Measurements from ENCODE around the gene PCMTD2. TPM values are rescaled to one million over a fixed set of nuclear protein-coding genes. Genes with fewer than 3 reads are reported as not detected.

Gene PCMTD2
- total and polyA plus RNA-seq, 2 of the 13 experiments (the other 11 are each of a cell fraction or from before 2014, with no cell fraction given): 47.0 to 76.9 TPM

DNA sequence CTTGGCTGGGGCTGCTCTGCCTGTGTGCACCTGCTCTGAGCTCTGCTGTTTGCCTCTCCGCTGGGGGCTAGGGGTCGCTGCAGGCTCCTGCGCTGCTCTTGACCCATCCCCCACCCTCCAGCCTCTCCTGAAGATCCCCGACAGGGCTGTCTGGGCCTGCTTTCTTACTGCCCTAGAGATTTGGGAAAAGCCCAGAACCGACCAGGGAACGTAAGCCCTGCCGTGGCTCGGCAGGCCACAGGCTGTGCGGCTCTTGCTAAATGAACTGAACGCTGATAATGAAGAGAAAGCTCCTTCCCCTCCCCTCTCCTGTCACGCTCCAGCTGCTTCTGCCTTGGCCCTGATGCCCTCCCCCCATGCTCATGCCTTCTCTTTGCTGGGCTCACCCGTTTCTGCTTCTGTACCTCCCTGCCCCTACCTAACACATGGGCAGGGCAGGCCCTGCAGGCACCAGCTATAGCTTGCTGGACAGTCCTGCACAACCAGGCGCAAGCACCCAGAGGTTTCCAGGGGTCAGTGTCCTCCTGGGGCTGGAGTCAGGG, 32.0 kb upstream of the PCMTD2 start (continued):
- TF ChIP-seq SP5 (CRISPR knock-in tag; IDR thresholded peaks at IDR 0.05; ENCODE audit: borderline replicate concordance, low read depth) (no peak), HIVEP1 (CRISPR knock-in tag; IDR thresholded peaks at IDR 0.05) (0 out of 2 replicates have a peak, but pooled peaks have one; percentile 7), ZNF678 (CRISPR knock-in tag; IDR thresholded peaks at IDR 0.05) (0 out of 2 replicates have a peak, but pooled peaks have one; percentile 42), GATAD2A (CRISPR knock-in tag; IDR thresholded peaks at IDR 0.05) (peak; percentile 51), TAF1 (CRISPR knock-in tag; IDR thresholded peaks at IDR 0.05) (no peak), MED1 (CRISPR knock-in tag; IDR thresholded peaks at IDR 0.05) (peak; percentile 53; the same call in 1 of the 2 replicates), MBD4 (IDR thresholded peaks at IDR 0.05; ENCODE audit: borderline replicate concordance, low read length) (no peak), MIER2 (CRISPR knock-in tag; IDR thresholded peaks at IDR 0.05) (peak; percentile 87), SIN3A (IDR thresholded peaks at IDR 0.05; ENCODE audit: borderline replicate concordance, low read depth, low read length) (no peak), ZNF234 (CRISPR knock-in tag; conservative IDR thresholded peaks at IDR 0.05) (0 out of 2 replicates have a peak, but pooled peaks have one; percentile 25), HNRNPUL1 (IDR thresholded peaks at IDR 0.05; ENCODE audit: low read depth, low read length) (no peak), SUZ12 (IDR thresholded peaks at IDR 0.05; ENCODE audit: low read depth, low read length) (peak; percentile 16; the same call in 1 of the 2 replicates), ZNF749 (CRISPR knock-in tag; IDR thresholded peaks at IDR 0.05; ENCODE audit: borderline replicate concordance) (no peak), ZNF543 (CRISPR knock-in tag; IDR thresholded peaks at IDR 0.05) (peak; percentile 75; the same call in 1 of the 2 replicates), ZNF251 (CRISPR knock-in tag; IDR thresholded peaks at IDR 0.05) (0 out of 2 replicates have a peak, but pooled peaks have one; percentile 65)
- TF ChIP-seq, protein P1, sequence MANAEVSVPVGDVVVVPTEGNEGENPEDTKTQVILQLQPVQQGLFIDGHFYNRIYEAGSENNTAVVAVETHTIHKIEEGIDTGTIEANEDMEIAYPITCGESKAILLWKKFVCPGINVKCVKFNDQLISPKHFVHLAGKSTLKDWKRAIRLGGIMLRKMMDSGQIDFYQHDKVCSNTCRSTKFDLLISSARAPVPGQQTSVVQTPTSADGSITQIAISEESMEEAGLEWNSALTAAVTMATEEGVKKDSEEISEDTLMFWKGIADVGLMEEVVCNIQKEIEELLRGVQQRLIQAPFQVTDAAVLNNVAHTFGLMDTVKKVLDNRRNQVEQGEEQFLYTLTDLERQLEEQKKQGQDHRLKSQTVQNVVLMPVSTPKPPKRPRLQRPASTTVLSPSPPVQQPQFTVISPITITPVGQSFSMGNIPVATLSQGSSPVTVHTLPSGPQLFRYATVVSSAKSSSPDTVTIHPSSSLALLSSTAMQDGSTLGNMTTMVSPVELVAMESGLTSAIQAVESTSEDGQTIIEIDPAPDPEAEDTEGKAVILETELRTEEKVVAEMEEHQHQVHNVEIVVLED (CRISPR knock-in tag; IDR thresholded peaks at IDR 0.05; ENCODE audit: borderline replicate concordance): peak; percentile 65
- TF ChIP-seq, protein P2, sequence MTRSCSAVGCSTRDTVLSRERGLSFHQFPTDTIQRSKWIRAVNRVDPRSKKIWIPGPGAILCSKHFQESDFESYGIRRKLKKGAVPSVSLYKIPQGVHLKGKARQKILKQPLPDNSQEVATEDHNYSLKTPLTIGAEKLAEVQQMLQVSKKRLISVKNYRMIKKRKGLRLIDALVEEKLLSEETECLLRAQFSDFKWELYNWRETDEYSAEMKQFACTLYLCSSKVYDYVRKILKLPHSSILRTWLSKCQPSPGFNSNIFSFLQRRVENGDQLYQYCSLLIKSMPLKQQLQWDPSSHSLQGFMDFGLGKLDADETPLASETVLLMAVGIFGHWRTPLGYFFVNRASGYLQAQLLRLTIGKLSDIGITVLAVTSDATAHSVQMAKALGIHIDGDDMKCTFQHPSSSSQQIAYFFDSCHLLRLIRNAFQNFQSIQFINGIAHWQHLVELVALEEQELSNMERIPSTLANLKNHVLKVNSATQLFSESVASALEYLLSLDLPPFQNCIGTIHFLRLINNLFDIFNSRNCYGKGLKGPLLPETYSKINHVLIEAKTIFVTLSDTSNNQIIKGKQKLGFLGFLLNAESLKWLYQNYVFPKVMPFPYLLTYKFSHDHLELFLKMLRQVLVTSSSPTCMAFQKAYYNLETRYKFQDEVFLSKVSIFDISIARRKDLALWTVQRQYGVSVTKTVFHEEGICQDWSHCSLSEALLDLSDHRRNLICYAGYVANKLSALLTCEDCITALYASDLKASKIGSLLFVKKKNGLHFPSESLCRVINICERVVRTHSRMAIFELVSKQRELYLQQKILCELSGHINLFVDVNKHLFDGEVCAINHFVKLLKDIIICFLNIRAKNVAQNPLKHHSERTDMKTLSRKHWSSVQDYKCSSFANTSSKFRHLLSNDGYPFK (CRISPR knock-in tag; IDR thresholded peaks at IDR 0.05; ENCODE audit: borderline replicate concordance): peak; percentile 83; the same call in 1 of the 2 replicates
- TF ChIP-seq, protein P3, sequence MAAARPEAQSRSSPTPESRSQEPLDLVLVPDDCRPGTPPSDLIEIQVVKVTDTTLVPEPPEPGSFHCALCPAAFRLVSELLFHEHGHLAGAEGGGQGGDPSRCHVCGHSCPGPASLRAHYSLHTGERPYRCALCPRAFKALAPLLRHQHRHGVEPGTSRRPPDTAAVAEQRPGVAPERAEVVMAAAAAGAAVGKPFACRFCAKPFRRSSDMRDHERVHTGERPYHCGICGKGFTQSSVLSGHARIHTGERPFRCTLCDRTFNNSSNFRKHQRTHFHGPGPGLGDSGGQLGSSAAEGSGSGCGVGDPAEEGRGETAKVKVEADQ (CRISPR knock-in tag; IDR thresholded peaks at IDR 0.05; ENCODE audit: borderline replicate concordance): 0 out of 2 replicates have a peak, but pooled peaks have one; percentile 68
- TF ChIP-seq, protein P4, sequence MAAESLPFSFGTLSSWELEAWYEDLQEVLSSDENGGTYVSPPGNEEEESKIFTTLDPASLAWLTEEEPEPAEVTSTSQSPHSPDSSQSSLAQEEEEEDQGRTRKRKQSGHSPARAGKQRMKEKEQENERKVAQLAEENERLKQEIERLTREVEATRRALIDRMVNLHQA (CRISPR knock-in tag; IDR thresholded peaks at IDR 0.05): no peak
- TF ChIP-seq, protein P5, sequence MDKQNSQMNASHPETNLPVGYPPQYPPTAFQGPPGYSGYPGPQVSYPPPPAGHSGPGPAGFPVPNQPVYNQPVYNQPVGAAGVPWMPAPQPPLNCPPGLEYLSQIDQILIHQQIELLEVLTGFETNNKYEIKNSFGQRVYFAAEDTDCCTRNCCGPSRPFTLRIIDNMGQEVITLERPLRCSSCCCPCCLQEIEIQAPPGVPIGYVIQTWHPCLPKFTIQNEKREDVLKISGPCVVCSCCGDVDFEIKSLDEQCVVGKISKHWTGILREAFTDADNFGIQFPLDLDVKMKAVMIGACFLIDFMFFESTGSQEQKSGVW (CRISPR knock-in tag; IDR thresholded peaks at IDR 0.05; ENCODE audit: borderline replicate concordance): no peak
- TF ChIP-seq, protein P6, sequence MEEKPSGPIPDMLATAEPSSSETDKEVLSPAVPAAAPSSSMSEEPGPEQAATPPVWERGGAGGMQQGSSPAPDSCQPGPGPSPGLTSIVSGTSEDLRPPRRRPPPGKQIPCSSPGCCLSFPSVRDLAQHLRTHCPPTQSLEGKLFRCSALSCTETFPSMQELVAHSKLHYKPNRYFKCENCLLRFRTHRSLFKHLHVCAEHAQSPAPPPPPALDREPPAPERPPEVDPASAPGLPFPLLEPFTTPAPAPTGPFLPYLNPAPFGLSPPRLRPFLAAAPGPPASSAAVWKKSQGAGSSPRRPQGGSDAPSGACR (CRISPR knock-in tag; IDR thresholded peaks at IDR 0.05): peak; percentile 91; the same call in 1 of the 2 replicates
- TF ChIP-seq, protein P7, sequence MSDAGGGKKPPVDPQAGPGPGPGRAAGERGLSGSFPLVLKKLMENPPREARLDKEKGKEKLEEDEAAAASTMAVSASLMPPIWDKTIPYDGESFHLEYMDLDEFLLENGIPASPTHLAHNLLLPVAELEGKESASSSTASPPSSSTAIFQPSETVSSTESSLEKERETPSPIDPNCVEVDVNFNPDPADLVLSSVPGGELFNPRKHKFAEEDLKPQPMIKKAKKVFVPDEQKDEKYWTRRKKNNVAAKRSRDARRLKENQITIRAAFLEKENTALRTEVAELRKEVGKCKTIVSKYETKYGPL (CRISPR knock-in tag; IDR thresholded peaks at IDR 0.05): no peak
